Lung microvascular endothelial cell (primary cell): Measurements from ENCODE around the gene PAQR4. TPM values are rescaled to one million over a fixed set of nuclear protein-coding genes. Genes with fewer than 3 reads are reported as not detected.
A peak's percentile ranks its signal among the peaks of the same experiment; 100 is the strongest.

Source experiments
- DNase-seq, 2 donors: peaks; one replicate each; pipeline versions ENCODE4 v3.0.0 to v3.0.0-alpha.2; 2010; ENCODE audit warnings: low read depth in 2 of 2
- total RNA-seq: library from RNA; depleted of rRNA; stranded (reverse); fragments of >200 nt; gene quantifications from 2 replicates; pipeline ENCODE4 v1.2.1, GENCODE V29; 2014

PAQR4 gene
- total RNA-seq, 1 donor from 2014 or later = 2.6 TPM

GRCh38 chr16:3021449-3022207 is 52.5 kb downstream of the PAQR4 start:
- DNase-seq = peak in 1 of 2 donors; percentile 77

GRCh38 chr16:3022208-3022683 is 53.1 kb downstream of the PAQR4 start:
- DNase-seq = peak; percentile 82 to 95

DNA sequence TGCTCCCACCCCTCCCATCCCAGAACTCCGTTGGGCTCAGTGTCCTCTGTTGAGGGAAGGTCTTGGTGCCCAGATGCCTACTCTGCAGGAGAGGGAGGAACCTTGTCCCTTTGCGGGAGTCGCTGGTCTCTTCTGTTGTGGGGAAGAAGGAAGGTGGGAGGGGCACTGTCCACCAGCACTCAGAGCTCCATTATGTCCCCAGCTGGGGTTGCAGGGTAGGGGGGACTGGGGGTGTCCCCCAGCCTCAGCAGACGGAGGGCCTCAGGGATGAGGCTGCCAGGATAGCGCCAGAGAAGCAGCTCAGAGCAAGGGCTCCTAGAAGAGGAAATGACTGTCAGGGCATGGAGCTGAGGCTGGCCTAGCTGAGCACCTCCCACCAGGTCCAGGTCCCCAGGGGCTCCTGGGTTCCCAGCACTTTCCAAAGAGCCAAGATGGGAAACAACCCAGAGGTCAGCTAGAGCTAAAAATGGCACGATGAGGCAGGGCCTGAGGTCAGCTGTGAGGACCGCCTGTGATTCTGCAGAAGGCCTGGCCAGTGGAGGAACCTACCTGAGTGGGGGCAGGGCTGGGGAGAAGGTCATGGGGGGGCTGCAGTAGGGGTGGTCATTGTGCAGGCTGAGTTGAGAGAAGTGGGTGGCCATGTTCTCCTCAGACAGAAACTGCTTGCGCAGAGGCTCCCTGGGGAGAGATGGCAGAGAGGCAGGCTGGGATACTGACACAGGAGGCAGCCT is 53.7 kb downstream of the PAQR4 start:
- DNase-seq = no peak

Other genes starting within 250 kb of the PAQR4 start
- gene PRSS27, start 249.1 kb upstream of the PAQR4 start, total RNA-seq = under 0.01 and 0.20 TPM in 2 replicates
- 24.0 and 45.2 TPM in 2 replicates for gene SRRM2, start 216.7 kb upstream of the PAQR4 start, total RNA-seq
- gene ELOB, start 192.1 kb upstream of the PAQR4 start, total RNA-seq = 289 and 344 TPM in 2 replicates
- gene PRSS33, start 181.8 kb upstream of the PAQR4 start, total RNA-seq = not detected in 2 replicates
- not detected in 2 replicates for gene PRSS41, start 170.9 kb upstream of the PAQR4 start, total RNA-seq
- 0.40 and 2.2 TPM in 2 replicates for gene PRSS21, start 152.1 kb upstream of the PAQR4 start, total RNA-seq
- gene ZG16B, start 139.0 kb upstream of the PAQR4 start, total RNA-seq = 0.65 TPM in 1 of 2 replicates, not detected in the other
- not detected in 2 replicates for gene PRSS22, start 111.2 kb upstream of the PAQR4 start, total RNA-seq
- 28.3 and 32.1 TPM in 2 replicates for gene FLYWCH2, start 86.1 kb upstream of the PAQR4 start, total RNA-seq
- 17.7 and 17.9 TPM in 2 replicates for gene FLYWCH1, start 57.4 kb upstream of the PAQR4 start, total RNA-seq
- not detected in 2 replicates for gene KREMEN2, start 5.1 kb upstream of the PAQR4 start, total RNA-seq
- gene PKMYT1, start 11.1 kb downstream of the PAQR4 start, total RNA-seq = 0.99 and 2.0 TPM in 2 replicates
- not detected in 2 replicates for gene CLDN9, start 43.6 kb downstream of the PAQR4 start, total RNA-seq
- gene CLDN6, start 48.8 kb downstream of the PAQR4 start, total RNA-seq = not detected in 2 replicates
- 44.2 and 54.8 TPM in 2 replicates for gene TNFRSF12A, start 51.0 kb downstream of the PAQR4 start, total RNA-seq
- 4.6 and 6.1 TPM in 2 replicates for gene HCFC1R1, start 54.6 kb downstream of the PAQR4 start, total RNA-seq
- 17.2 and 18.3 TPM in 2 replicates for gene THOC6, start 54.7 kb downstream of the PAQR4 start, total RNA-seq
- gene BICDL2, start 67.6 kb downstream of the PAQR4 start, total RNA-seq = not detected in 2 replicates
- gene MMP25, start 77.2 kb downstream of the PAQR4 start, total RNA-seq = under 0.01 TPM in 2 replicates
- 26.2 and 36.6 TPM in 2 replicates for gene IL32, start 96.3 kb downstream of the PAQR4 start, total RNA-seq
- under 0.01 TPM in 1 of 2 replicates, not detected in the other for gene ZSCAN10, start 129.9 kb downstream of the PAQR4 start, total RNA-seq
- gene ZNF205, start 143.2 kb downstream of the PAQR4 start, total RNA-seq = 12.3 and 12.6 TPM in 2 replicates
- gene ZNF213, start 165.7 kb downstream of the PAQR4 start, total RNA-seq = 2.8 and 3.2 TPM in 2 replicates
- not detected in 2 replicates for gene OR1F1, start 218.9 kb downstream of the PAQR4 start, total RNA-seq